GM19035 (cell line): Measurements from ENCODE around the gene ATG13.

ENCODE experiments used
- ATAC-seq: cut with Tn5 transposase; IDR thresholded peaks from one replicate; pipeline ENCODE4 v1.9.1; 2021; ENCODE audit not compliant: unreplicated experiment

ATG13 gene

DNA sequence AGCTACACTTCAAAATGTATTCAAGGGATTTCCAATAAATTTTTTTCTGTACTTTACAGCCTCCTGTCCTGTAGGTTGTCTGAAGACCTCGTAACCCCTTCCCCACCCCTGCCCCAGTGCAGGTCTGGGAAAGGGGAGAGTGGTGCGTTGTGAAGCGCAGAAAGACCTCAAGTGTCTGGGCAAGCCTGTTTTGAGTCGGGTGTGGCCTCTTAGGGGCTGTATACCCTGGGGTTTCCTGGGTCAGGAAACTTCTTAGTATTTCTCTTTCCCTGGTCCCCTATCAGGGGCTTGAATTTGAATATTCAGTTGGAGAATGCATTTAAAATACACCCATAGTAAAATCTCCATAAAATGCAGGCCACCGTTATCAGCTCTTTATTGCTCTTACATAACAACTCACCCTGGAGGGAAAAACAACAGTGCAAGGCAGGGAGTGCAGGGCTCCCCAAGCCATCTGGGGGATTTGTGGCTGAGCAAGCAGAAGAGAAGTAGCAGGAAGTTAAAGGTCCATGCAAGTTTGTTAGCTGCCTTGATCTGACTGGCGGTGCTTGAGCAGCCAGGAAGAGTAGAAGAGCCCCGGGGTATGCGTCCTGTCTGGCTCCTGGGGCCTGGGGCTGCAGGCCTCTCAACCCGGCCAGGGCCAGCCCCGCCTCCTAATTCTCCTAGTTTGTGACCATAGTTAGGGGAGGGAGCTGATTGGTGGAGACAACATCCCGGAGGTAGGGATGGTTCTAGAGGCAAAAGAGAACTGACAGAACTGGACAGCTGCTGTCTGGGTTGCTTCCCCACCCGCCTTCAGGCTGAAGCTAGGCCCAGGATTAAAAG is 57.3 kb downstream of the ATG13 start:
- ATAC-seq: no peak

DNA sequence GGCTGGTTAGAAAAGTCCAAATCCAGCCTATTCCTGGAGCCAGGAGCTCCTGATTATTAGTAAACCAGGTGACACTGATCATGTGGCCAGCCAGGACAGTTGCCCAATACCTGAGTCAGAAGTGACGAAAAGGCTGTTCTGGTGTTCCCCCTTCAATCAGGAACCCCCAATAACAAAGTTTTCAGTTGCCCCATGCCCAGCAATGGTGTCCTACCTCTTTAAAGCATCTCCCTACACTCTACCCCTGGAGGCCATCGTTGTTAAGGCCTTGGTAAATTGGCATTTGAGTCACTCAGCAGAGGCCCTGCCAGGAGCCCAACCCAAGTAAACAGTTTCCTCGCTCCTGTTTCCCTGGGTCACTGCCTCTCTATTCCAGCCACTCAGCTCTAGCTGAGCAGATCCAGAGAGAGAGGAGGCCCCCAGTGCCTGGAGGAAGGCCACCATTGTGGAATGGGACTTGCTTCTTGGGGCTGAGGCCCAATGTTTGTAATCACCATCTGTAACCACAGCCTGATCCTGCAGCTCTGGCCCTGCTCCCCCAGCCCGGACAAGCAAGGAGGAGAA is 58.0 kb downstream of the ATG13 start:
- no peak for ATAC-seq

DNA sequence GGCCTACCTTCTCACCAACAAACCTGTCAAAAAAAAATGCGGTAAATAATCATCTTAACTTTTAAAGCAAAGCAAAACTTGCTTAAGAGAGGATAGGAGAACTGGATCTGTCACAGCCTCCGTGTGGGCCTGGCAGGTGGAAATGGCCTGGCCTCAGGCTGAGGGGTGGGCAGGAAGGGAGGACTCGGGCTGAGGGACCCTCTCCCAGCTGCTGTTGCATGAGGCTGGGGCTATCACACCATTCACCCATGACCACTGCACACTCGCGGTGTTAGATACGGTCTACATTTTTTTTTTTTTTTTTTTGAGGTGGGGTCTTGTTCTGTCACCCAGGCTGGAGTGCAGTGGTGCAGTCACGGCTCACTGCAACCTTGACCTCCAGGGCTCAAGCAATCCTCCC is 58.6 kb downstream of the ATG13 start:
- no peak for ATAC-seq

DNA sequence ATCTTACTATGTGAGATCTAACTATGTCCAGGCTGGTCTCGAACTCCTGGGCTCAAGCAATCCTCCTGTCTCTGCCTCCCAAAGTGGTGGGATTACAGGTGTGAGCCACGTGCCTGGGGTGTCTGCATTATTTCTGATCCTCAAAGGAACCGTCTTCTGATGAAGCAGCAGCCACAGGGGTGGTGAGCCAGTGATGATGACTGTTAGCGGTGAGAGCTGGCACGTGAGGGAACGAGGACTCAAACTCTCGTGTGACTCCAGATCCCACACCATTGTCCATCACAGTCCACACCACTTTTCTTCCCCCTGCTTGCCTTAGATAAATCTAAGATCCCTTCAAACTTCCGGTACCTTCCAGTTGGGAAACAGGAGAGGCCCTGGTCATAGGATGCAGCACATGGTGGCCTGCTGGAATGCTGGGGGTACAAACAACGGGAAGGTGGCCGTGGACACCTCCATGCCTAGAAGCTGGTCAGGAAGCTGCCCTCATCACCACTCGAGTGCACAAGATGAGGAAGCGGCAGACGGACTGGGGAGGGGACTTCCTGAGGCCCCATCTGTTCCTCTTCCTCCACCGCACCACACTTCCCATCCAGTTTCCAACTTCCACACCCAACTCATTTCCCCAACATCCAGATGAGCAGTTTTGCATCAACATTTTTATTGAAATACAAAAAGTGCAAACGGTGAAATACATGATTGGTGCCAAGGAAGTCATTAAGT is 59.2 kb downstream of the ATG13 start:
- ATAC-seq: no peak

DNA sequence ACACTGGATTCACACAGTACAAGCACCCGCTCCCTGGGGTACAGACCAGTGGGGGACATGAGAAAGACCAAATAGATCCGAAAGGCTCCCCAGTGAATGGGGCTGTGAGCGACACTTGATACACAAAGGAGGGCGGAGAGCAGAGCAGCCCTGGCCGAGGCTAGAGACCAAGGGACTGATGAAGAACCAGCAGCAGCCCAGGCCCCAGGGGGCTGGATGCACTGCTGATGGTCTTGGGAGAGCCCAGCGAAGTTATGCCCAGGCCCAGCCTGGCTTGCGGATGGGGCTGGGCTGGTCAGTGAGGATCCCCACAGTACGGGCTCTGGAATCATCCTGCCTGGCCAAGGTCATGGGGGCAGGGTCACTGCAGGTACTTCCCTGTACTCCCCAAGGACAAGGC is 59.8 kb downstream of the ATG13 start:
- no peak for ATAC-seq

DNA sequence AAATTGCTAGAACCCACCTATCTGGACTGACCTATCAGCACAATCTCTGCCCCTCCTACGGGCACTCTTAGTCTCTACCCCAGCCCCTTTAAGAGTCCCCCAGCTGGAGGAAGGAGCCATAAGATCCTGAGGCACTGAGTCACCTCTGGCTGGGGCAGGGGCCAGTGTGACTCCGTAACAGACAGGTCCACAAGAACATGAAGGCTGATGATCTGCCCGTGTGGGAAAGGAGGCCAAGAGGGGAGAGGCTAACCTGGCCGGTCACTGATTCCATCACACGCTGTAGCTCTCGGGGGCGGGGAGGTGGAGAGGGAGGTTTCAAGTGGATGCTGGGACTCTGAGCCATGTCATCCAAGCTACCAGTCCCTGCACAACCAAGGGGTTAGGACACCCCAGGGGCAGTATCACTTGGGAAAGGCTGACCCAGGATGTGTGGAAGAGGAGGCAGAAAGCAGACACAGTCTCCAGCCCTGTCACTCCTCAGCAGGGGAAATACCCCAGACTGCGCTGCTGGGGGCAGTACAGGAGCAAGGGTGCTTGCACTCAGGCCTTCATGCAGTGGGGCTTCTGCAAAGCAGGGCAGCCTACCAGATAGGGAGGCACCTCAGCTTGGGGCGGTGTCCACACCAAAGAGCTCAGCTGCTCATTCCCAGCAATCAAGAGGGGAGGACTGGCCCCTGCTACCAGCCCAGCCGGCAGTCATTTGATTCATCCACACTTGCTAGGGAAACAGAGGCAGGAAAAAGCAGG is 60.8 kb downstream of the ATG13 start:
- ATAC-seq: no peak

DNA sequence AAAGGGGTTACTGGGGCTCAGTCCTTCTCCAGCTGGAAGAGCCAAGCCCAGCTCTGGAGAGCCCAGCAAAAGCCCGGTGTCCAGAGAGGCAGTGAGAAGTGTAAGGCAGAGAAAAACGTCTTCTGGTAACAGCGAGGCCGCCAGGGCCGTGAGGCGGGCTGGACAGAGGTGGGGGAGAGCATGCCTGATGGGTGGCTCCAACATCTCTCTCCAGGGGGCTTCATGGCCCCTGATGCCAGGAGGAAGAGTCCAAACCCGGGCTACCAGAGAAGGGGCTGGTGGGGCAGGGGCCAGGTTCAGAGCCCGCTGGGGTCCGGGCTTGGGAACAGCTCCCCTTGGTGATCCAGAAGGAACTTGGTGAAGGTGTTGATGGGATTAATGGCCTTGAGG is 61.4 kb downstream of the ATG13 start:
- no peak for ATAC-seq

DNA sequence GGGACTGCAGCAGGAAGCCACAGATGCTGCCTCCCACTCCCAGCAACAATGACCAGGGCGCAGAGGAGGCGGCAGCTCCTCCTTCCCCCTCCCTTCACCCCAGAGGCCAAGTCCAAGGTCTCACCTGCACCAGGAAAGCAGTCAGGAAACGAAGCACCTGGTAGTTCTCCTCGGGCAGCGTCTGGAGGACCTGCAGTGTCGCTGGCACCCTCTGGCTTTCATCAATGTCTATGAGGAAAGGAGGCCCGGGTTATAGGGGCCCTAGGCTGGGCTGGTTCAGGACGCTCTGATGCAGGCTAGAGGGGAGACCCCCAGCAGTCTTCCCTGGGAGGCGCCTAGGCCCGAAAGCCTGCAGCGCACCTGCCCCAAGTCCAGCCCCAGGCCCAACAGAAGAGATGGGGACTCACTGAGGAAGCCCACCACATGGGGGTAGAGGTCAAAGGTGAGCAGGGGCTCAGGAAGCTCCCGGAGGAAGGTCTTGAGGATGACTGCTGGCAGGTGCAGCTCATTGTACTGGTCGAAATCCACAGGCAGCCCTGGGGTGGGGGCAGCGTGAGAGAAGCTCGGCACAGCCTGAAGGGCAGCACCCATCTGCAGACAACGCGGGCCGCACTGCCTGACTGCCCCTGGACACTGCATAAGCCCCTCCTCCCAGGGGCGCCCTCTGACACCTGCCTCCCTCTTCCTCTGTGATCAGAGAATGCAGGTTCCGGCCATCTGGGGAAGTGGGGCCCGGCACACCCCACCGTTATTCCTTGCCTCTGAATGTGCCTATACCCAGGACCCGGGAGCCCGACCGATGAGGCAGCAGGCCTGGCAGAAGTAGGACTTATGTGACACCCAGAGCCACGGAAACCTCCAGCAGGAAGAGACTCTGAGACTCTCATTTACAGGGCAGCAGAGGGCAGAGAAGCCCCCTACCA is 62.1 kb downstream of the ATG13 start:
- ATAC-seq: no peak

DNA sequence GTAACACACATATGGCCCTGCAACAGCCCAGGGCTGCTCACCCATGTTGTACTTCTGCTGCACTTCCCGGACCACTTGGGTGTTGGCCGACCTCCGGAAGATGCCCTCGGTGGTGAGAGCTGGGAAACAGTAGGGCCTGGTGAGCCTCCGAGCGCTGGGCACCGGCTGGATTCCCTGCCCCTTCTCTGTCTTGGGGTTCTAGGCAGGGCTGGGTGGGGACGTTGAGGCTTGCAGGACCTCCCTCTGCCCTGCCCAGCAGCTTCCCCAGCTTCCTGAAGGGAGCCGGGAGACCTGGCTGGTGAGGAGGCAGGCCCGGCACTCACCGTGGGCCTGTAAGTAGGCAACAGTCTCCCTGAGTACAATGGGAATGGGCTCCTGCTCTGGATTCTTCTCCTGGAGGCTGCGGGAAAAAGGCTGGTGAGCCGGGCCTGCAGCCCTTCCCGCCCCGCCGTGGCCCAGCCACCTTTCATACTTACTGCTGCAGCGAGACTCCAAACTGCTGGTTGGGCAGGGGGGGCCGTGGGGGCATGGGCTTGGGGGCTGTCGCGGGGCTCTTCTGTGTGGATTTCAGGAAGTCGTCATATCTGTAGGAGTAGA is 62.9 kb downstream of the ATG13 start:
- ATAC-seq: no peak

DNA sequence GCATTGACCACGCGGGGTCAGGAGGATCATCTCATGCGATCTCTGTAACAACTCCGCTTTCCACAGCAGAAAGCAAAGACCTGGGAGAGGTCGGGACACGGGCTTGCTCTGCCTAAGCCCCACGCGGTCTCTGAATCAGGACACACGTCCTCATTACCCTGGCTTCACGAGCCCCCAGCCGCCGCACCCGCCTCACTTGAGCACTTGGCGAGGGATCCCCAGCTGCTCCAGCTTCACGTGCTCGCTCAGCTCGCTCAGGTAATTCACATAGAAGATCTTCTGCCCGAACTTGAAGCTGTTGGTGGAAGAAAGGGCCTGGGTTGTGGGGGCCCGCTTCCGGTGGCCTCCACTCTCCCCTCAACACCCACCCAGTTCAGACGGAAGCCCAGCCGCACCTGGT is 63.5 kb downstream of the ATG13 start:
- no peak for ATAC-seq

DNA sequence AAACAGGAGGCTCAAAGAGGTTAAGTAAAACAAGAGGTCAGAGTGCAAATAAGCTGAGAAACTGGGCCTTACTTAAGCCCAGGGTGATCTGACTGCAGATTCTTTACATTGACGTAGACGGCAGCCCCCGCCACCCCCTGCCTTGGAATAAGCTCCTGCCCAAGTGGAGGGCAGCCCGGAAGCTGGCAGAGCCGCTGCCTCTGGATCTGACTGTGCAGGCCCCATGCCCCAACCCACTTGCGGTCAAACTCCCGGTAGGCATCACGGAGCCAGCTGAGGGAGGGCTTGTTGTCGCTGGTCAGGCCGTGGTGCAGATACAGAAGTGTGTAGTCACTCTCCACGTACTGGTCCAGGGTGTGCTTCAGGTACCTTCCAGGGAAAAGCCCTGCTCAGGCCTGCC is 64.5 kb downstream of the ATG13 start:
- ATAC-seq: no peak

DNA sequence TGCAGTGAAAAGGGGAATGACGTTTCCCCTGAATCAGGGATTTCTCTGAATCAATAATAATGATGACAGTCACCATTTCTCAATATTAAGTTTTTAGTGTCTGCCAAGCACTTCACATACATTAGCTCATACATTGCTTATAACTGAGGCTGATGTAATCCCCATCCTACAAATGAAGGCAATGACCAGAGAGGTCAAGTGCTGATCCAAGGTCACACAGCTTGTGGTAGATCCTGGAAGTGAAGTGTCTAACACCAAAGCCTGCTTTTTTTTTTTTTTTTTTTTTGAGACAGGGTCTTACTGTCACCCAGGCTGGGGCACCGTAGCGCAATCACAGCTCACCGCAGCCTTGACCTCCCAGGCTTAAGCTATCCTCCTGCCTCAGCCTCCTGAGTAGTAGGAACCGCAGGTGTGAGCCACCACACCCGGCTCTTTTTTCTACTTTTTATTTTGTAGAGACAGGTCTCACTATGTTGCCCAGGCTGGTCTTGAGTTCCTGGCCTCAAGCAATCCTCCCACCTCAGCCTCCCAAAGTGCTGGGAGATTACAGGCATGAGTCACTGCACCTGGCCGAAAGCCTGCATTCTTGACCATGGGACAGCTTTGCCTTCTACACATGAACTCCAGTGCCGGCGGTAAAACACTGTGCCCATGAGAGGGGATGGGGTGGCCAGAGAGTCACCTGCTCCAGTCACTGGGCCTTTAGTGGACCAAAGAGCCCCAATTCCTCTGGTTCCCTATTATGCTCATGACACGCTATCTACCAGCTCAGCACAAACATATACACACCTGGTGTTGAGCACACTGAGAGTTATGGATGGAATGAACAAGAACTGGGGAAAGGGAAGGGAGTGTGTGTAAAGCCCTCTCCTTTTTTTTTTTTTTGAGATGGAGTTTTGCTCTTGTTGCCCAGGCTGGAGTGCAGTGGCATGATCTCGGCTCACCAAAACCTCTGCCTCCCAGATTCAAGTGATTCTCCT is 65.7 kb downstream of the ATG13 start:
- ATAC-seq: no peak

DNA sequence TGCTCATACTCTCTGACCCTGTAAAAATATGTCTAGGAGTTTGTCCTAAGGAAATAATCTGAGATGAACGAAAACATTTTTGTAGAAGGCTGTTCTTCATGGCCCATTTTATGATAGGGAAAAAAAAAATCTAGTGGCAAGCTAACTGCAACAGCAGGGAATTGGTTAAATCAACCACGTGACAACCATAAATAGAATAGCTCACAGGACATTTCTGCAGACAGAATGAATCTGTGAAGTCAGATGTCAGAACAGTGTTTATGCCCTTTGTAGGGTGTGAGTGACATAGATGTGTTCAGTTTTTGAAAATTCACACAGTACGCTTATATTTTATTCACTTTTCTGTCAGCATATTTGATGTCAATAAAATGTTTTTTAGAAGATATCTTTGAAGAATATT is 67.0 kb downstream of the ATG13 start:
- no peak for ATAC-seq

DNA sequence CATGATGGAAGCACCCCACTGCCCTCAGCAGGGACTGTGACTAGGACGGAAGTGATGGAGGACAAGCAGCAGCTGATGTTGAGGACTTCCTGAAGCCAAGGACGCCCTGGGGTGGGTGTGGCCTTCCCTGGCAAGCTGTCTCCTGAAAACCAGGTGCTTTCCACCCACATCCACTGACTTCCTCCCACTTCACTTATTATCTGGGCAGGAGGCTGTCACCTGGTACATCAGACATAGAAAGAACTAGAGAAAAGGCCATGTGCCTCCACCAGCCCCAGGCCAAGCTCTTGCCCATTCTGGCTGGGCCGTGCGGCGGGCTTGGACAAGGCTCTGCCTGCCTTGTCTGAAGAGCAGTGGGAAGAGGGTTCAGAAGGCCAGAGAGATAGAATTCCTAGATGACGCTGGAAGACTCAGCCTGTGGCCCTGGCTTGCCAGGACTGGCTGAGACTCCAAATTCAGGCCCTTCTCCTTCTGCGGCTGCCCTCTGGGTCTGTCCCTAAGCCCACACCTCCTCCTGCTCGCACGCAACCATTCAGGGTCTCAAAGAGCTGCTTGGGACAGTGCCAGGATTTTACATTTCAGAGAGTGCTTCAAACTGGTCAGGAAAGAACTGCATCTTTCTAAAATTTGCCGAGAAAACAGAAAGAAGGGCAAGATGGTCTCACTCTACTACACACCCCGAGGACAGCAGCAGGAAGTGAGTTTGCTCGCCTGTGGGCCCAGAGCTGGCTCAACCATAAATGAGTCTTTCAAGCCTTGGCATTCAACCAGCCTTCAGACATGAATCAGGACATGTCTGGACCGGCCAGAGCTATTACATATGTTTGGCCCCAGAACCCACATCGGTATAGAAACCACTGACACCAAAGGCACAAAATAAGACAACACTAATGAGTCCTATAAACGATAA is 69.8 kb downstream of the ATG13 start:
- no peak for ATAC-seq

DNA sequence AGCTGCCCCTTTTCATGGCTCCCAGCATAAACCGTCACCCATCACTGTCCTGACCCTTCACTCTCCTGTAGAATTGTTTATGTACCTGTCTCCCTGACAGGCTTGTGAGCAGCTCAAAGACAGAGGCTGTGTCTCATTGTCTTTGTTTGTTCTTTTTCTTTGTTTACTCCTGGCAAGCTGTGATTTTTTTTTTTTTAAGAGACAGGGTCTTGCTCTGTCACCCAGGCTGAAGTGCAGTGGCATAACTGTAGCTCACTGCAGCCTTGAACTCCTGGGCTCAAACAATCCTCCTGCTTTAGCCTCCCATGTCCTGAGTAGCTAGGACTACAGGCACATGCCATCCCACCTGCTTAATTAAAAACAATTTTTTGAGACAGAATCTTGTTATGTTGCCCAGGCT is 73.3 kb downstream of the ATG13 start:
- ATAC-seq: no peak

DNA sequence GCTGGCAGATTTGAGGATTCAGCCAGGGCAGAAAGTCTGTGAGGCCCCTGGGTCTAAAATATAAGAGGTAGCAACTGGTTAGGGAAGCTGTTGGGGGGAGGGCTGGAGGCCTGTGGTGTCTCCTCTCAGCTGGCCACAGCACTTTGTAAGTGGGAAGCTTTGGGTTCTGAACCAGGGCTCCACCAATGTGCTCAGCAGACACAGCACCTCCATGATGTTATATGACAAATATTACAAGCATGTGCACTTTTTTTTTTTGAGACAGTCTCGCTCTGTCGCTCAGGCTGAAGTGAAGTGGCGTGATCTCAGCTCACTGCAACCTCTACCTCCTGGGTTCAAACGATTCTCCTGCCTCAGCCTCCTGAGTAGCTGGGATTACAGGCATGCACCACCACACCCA is 75.1 kb downstream of the ATG13 start:
- no peak for ATAC-seq

DNA sequence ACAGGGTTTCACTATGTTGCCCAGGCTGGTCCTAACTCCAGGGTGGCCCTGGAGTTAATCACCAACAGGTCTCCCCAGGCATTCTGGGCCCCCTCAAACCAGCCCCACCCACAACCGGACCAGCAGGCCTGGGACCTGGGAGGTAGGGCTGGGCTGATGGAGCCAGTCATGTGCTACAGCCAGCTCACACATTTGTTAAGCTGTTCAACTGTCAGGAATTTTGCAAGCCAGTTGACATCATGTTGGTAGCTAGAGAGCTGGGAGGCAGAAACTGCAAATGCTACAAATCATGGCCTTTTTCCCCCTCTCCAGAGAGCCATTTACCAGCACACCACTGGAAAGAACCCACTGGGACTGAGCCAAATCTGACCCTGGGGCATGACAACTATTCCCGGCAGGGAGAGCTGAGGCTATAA is 76.3 kb downstream of the ATG13 start:
- ATAC-seq: no peak

DNA sequence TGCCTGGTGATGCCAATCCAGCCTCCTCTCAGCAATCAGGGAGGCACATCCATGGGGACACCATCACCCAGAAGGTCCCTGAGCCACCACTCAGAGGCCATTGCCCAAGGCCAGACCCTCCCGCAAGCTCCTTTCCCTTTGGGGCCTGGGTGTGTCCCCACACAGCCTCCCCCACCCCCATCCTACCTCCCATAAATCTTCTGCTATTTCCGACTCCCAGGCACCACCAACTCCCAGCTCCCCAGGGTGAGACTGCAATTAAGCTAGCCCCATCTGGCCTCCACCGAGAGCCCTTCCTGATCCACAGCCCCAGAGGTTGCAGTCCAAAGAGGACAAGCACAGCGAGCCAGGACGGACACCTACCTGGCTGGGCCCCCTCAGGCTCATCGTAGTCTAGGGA is 76.7 kb downstream of the ATG13 start:
- no peak for ATAC-seq
